ENCODE data around the gene ZBTB7B.
A peak's percentile ranks its signal among the peaks of the same experiment; 100 is the strongest.

Gene ZBTB7B

DNA sequence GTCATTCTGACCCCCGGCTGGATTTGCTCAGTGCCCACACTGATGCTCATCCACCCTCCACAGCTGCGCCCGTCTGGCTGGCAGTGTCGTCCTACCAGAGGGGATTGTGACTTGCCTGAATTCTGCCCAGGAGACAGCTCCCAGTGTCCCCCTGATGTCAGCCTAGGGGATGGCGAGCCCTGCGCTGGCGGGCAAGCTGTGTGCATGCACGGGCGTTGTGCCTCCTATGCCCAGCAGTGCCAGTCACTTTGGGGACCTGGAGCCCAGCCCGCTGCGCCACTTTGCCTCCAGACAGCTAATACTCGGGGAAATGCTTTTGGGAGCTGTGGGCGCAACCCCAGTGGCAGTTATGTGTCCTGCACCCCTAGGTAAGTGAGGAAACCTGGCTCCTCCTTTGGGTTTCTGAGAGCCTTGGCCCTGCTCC, 55.2 kb downstream of the ZBTB7B start:
- no peak for DNase-seq (ENCODE audit: low read depth, low spot score)

- no peak for DNase-seq (ENCODE audit: low read depth, low spot score)
Measured at GRCh38 chr1:155060736-155061135, 58.1 kb downstream of the ZBTB7B start.

DNA sequence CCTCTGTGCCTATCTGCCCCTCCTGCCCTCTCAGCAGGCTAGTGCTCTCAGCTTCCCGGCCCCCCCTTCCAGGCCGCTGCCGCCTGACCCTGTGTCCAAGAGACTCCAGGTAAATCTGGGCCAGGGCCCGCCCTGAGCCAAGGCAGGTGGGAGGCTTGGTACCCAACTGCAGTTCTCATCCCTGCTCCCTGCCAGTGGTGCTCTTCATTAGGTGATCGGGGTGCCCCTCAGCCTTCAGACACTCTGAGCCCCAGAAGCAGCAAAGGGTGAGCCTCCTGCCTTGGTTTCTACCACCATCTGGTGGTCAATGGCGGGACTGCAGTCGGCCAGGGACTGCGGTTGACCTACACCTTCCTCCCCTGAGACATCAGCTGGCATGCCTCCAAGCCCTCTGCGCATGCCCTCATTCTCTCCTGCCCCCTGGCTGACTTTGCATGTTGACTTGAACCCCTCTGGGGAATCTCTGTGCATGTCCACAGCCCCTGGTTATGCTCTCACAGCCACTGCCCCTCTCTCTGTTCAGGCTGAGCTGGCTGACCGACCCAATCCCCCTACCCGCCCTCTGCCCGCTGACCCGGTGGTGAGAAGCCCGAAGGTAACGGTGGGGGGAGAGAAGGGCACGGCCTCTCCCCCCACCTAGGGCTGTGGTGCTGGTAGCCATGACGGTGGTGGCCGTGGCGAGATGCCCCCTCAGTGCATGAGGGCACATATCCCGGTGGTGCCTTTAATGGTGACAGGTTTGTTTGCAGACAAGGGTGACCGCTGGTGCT, 59.0 kb downstream of the ZBTB7B start:
- DNase-seq (ENCODE audit: low read depth, low spot score), result peak; percentile 65

GRCh38 chr1:155062151-155062686, 59.6 kb downstream of the ZBTB7B start:
- no peak for DNase-seq (ENCODE audit: low read depth, low spot score)

GRCh38 chr1:155062702-155063411, 60.3 kb downstream of the ZBTB7B start:
- DNase-seq (ENCODE audit: low read depth, low spot score), result no peak

DNA sequence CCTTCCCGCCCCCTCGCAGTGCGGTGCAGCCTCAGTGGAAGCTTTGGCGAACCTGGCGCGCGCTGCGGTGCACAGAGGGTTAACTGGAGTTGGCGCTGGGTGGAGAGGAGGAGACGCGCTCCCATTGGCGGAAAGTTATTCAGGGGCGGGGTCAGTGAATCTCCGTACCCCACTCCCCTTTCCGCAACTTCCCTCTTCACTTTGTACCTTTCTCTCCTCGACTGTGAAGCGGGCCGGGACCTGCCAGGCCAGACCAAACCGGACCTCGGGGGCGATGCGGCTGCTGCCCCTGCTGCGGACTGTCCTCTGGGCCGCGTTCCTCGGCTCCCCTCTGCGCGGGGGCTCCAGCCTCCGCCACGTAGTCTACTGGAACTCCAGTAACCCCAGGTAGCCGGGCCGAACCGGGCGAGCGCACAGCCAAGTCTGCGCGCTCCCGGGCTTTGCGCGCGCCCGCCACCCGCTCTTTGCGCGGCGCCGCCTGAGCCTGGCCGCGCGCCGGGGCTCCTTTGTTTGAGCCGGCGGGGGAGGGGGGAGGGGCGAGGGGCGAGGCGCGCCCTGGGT, 61.0 kb downstream of the ZBTB7B start, which contains the start of gene EFNA4:
Gene EFNA4, plus strand, starts transcription at position 191 of the 561 bp plus-strand sequence. Its CDS starts 84 bp downstream, at position 275.
- no peak for DNase-seq (ENCODE audit: low read depth, low spot score)

- no peak for DNase-seq (ENCODE audit: low read depth, low spot score)
Measured at GRCh38 chr1:155064111-155064831, 61.7 kb downstream of the ZBTB7B start.

DNA sequence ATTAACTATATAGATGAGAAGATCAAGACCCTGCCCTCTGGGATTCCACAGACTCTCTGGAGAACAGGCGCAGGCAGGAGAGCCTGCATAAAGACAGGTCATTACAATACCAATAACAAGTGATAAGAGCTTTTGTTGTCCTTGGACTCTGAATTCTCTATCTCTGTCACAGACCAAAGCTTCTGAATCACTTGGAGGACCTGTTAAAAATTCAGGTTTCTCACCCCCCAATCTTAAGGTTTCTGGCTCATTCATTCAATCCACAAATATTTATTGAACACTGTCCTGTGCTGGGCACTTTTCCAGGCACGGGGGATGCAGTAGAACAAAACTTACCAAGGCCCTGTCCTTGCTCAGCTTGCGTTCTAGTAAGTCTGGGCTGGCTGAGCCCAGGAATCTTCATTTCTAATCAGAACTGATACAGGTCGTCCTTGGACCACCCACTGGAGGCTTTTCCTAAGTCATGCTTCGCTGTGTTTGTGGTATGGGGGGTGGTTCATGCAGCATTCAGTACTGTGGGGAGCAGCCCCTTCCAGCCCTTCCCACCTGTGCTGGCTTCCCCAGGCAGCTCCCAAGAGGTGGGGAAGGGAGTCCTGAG, 62.3 kb downstream of the ZBTB7B start:
- DNase-seq (ENCODE audit: low read depth, low spot score), result no peak

GRCh38 chr1:155066777-155067176, 64.2 kb downstream of the ZBTB7B start:
- DNase-seq (ENCODE audit: low read depth, low spot score), result no peak
